NCI-H526 (cell line): ENCODE results near the gene KIF3A.
A peak's percentile ranks its signal among the peaks of the same experiment; 100 is the strongest.
"Not testable (repeated sequence)": the region's sequence is repeated elsewhere in the genome, so short reads cannot be mapped to it uniquely, and the experiment has no call there.

Experiments used
- DNase-seq, 2 experiments: peaks; one replicate each; lab custom pipeline; 2025; lab: John Stamatoyannopoulos, UW

The KIF3A gene

DNA sequence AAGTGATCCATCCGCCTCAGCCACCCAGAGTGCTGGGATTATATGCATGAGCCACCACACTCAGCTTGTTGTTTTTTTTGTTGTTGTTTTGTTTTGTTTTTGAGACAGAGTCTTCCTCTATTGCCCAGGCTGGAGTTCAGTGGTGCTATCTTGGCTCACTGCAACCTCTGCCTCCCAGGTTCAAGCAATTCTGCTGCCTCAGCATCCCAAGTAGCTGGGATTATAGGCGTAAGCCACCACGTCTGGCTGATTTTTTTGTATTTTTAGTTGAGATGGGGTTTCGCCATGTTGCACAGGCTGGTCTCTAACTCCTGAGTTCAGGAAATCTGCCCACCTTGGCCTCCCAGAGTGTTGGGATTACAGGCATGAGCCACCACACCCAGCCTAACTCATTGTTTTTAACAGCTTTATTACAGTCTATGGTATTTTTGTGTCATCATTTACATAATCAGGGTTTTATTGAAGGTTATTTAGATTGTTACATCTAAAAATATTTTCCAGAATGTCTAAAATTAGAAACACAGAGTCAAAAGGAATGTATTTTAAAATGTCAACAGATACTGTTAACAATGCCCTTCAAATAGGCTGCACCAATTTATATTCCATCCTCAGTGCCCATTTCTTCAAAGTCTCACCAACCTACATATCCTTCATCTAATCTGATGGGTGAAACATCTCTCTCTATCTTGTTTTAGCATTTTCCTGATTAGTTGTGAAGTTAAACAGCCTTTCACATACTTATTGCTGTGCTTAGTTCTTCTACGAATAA, 18.6 kb downstream of the KIF3A start:
- no peak for DNase-seq

DNA sequence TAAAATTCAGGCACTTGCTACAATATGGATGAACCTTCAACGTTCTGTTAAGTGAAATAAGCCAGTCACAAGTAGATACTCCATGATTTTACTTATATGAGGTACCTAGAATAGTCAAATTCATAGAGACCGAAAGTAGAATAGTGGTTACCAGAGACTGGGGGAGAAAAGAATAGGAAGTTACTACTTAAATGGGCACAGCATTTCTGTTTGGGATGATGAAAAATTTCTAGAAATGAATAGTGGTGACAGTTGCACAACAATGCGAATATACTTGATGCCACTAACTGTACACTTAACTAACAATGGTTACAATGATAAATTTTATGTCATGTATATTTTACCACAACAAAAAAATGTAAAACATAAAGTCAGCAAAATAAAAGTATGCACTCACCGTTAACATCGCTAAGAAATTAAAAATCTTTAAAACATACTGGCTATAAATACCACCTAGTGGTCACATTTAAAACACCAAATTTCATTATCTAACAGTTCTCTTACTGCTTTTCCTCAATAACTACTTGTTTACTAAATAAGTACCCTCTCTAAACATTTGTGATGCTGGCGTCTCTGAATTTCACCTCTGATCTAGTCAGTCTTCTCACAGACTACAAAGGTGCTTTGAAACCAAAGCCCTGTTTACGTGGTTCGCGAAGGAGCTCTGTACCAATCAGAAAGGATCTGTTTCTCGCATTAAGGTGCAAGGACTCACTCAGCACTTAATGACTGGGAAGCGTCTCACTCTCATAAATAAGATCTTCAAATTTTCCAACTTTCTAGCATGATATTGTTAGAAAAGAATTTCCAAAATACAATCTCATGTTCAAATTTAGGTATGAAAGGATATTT, 22.7 kb downstream of the KIF3A start:
- no peak for DNase-seq

DNA sequence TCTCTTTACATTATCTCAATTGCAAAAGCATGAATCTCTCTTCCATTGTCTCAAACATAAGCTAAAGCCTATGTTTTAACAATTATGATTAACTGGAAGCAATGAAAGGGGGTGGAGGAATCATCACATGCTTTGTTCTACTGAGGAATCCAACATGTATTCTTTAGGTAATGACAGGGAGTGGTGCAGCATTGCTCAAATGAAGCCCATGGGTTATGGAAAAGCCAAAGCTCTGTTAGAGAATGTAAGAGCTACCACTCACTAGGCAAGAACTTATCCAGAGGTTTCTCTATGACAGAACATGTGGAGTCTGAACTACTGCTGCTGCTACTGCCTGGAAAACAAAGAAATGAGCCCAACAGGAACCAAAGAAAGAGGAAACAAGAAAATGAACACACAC, 28.7 kb downstream of the KIF3A start:
- DNase-seq, result no peak

DNA sequence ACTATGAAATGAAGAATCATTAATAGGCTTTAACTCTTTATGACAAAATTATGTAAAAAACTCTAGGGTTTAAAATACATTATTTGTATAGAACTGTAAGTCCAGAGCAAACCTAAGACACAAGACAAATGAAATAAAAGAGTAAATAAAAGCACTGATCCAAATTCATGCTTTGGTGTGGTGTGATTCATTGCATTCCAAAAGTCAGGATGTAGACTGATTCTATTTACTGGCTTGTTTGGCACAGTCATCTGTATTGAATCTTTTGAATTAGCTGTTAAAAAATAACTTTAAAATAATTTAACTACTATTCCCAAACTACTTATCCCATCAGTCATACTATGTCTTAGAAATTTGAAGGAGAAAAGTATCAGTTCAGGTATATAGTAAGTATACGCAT, 32.5 kb downstream of the KIF3A start:
- no peak for DNase-seq

DNA sequence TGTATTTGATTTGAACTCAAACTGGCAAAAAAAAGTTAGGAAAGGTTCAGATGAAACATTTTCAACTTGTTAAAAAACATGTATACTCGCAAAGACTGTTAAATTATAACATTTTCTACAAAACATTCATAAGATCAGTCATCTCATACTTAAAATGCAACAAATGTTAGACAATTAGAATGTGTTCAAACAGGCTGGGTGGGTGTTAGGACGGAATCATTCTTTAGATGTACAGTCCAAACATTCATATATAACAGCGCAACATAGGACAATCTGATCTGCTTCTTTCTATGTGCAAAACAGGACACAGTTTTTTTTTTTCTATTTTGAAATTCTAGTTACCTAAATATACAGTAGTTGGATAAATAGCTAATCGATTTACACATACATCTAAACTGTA, 41.4 kb downstream of the KIF3A start:
- DNase-seq, result no peak

DNA sequence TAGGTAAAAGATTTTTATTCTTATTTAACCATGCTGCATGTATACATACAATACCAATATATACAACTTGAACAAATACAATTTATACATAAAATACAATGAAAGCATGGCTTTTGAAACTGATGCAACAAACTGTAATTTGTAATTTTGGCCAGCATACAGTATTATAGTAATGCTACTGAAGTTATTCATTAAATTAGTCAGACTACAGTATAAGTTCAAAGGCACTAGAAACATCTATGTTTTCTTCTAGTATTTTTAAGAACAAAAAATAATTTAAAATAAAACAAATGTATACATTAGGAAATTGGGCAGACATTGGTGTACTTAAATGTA, 44.7 kb downstream of the KIF3A start:
- no peak for DNase-seq

DNA sequence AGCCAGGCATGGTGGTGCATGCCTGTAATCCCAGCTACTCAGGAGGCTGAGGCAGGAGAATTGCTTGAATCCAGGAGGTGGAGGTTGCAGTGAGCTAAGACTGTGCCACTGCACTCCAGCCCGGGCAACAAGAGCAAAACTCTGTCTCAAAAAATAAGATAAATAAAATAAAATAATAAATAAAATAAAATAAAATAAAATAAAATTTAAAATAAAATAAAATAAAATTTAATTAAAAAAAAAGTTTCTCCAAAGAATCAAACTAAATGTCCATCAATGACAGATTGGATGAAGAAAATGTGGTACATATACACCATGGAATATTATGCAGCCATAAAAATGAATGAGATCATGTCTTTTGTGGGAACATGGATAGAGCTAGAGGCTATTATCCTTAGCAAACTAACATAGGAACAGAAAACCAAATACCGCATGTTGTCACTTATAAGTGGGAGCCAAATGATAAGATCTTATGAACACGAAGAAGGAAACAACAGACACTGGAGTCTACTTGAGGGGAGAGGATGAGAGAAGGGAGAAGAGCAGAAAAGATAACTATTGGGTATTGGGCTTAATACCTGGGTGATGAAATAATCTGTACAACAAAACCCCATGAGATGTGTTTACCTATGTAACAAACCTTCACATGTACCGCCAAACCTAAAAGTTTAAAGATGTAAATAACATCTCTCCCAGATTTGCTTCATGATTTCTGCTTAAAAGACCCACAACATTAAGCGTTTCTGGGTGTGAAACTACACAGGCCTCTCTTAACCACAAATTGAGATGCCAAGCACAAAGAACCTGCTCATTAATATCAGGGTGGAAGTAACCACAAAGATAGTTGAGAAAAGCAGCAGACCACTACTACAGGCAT, 45.4 kb downstream of the KIF3A start:
- not testable (repeated sequence) for DNase-seq

DNA sequence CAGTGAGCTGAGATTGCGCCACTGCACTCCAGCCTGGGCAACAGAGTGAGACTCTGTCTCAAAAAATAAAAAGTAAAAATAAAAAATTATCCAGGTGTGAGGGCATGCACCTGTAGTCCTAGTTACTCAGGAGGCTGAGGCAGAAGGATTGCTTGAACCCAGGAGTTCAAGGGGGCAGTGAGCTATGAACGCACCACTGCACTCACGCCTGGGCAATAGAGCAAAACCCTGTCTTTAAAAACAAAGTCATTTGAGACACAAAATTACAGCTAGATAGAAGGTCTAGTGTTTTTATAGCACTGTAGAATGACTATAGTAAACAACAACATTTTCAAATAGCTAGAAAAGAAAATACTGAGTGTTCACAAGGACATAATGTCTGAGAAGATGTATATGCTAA, 47.2 kb downstream of the KIF3A start:
- no peak for DNase-seq

DNA sequence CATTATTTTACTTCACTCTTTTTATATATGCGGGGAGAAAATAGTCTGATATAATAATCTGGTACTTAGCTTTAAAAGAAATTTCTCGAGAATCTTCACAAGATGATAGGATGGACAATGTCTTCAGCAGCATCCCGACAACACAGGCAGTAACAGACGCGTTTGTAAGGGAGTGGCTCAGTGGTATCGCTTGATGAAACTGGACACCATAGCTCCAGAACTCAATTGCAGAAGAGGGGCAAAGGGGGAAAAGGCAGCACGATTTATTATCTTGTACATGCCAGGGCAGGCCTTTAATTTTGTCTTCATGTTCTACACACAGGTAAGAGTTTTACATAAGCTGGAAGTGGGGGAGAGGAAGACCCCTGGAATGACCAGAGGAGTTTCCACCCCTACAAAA, 47.8 kb downstream of the KIF3A start:
- peak in 1 of 2 experiments; percentile 23 for DNase-seq

DNA sequence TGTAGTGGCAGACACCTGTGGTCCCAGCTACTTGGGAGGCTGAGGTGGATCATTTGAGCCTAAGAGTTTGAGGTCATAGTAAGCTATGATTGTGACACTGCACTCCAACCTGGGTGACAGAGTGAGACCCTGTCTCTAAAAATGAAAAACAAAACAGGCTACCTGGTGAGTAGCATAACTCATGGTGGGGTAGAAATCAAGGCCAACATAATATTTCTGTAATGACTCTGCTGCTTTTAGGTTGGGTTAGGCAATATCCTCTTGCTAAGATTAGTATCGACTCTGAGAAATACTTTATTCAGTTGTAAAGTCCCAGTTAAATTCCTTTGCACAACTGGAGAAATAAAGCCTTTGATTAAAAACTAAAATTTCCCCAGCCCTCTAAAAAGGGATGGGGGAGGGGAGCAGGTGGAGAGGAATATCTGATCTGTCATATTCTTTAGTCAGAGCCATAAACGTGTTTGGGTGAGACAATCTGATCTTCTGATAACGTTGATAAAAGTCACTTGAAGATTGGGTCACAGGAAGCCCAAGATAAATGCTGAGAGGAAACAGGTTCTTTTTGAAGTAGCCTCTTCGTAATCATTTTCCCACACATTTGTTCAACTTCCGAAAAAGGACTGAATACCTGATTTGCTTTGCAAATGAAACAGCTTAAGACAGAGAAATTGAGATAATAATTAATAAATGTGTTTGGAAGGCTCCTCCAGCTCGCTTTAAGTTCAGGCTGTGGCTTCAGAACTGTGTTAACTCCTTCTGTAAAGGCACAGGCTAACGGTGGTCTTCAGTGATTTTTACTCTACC, 48.6 kb downstream of the KIF3A start:
- DNase-seq, result no peak

DNA sequence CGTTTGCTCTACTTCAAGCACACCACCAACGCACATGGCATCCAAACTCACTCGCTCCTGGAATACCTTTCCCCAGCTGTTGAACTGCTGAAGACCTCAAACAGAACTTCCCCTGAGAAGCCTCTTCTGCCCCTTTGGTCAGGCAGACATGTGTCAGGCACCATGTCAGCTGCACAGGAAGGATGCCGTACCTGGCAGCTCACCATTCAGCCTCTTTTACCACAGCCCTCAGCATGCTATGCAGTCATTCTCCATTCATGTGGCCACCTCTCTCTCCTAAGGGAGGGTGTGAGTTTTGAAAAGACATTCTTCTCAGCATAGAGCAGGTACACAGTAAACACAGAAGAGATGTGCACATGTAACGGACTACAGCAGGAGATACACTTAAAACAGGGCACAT, 49.4 kb downstream of the KIF3A start:
- DNase-seq, result no peak

DNA sequence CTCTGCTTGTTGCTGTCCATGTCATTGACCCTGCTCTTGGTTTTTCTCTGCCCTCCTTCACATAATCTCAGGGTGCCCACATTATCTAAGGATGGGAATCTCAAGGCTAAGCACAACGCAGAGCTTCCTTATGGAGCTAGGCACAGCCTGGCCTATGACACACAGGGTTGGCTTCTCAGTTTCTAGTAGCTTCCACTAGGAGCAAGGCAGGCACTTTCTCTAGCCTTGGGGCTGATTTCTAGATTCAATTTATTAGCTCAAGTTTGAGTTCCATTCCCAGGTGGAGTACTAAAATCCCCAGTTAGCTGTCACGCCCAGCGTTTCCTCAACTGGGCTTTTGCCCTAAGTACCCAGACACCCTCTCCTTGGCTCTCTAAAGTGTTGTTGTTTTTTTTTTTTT, 51.2 kb downstream of the KIF3A start:
- no peak for DNase-seq

DNA sequence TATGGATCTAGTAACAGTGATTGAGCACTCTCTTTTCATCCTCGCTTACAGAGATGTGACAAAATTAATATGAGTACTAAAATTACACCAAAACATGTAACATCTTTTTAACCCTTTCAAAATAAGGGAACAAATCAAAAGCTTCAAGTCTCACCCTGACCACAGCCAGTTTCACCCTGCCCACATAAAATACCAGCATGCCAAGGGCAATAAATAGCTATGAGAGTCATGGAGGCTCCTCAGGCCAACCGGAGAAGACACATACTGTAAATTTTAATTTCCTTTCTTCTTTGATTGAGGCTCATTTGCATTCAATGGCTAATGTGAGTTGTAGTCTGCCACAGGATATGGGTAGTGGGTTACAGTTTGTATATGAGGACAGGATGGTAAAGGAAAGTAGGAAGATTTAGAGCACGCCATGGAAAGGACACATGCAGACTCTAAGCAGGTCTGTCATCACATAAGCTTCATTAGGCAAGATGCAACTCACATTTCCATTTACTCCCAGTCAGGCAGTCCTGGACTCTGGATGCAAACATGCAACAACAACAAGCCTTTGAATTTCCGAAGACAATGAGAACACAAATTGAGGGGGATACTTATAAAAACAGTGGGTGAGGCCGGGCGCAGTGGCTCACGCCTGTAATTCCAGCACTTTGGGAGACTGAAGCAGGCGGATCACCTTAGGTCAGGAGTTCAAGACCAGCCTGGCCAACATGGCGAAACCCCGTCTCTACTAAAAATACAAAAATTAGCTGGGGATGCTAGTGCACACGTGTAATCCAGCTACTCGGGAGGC, 52.2 kb downstream of the KIF3A start:
- no peak for DNase-seq

DNA sequence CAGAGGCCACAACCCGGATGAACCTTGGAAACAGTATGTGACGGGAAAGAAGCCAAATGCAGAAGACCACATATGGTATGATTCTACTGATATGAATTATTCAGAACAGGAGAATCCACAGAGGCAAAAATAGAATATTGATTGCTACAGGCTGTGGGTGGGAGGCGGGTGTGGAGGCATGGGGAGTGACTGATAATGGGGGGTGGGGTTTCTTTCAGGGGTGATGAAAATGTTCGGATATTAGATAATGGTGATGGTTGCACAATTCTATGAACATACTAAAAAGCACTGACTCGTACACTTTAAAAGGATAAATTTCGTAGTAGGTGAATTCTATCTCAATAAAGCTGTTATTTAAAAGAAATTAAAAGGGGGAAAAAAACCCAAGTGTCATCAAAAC, 52.9 kb downstream of the KIF3A start:
- DNase-seq, result no peak

DNA sequence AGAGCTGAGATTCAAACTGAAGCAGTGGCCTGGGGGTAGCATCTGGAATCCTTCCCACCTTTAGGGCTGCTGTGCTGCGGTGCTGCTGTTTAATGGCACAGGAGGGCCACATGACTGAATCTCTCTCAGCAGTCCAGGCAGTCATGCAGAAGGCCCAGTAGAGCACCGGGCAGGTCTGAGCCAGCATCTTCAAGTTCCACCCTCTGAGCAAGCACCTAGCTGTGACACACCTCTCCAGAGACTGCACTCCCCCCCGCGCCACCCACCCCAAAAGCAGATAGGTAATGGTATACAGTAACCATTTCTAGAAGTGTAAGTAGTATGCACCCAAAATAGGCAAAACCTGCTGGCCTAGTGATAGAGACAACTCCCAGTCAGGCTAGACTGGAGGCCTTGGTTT, 55.4 kb downstream of the KIF3A start:
- no peak for DNase-seq

DNA sequence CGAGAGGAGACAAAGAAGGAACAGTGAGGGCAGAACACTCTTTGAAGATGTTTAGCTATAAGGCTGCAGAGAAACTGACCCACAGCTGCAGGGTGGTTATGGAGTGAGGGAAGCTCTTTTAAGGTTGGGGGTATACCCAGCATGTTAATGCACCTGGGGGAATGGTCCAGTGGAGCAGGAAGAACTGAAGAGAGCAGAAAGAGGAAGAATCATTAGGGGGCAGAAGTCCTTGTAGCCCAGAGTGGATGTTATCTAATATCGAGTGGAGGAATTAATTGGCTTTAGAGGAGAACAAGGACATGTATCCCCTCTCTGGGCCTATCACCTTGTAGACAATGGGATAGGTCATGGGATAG, 55.9 kb downstream of the KIF3A start:
- no peak for DNase-seq

DNA sequence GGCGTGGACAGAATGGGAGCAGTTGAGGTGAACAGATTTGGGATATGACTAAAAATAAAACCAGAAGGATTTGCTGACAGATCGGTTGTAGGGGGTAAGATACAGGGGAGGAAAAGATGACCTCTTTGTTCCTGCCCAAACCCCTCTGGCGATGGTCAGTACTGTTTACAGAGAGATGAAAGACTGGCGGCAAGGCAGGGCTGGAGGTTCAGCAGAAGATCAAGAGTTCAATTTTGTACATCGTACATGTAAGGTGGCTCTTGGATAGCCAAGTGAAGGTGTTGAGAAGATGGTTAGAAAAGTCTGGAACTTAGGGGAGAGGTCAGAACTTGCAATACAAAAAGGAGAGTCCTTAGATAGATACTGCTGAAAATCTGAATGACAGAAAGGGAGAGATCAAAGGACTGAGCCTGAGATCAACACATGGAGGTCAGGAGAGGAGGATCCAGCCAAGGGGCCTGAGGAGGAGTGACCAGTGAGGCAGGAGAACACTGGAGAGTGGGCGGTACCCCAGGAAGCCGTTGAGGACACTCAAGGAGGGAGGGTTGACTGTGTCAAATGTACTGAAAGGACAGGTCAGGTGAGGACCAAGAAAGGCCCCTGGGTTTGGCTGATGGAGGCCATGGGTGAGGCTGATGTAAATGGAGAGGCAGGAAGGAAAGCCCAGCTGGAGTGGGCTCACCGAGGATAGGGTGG, 56.4 kb downstream of the KIF3A start:
- no peak for DNase-seq

DNA sequence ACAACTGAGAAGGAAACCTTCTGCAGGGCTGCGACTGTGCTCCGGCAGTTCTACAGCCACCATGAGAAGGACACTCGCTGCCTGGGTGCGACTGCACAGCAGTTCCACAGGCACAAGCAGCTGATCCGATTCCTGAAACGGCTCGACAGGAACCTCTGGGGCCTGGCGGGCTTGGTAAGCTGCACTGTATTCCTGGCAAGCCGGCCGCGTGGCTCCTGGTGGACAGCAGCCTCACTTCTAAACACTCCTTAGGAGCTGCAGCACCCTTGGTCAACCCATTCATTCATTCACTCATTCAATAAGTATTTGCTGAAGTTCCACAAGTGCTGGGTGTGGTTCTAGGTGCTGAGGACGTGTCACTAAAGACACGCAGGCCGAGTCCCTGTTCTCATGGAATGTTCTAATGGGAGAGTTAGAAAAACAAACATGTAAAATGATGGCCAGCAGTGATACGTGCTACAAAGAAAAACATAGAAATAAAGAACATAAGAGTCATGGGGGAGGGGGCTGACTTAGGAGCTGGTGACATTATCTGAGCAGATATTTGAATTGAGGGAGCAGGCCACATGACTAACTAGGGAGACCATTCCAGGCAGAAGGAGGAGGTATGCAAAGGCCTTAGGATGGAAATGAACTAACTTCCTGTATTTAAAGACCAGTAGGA, 57.5 kb downstream of the KIF3A start:
- no peak for DNase-seq

DNA sequence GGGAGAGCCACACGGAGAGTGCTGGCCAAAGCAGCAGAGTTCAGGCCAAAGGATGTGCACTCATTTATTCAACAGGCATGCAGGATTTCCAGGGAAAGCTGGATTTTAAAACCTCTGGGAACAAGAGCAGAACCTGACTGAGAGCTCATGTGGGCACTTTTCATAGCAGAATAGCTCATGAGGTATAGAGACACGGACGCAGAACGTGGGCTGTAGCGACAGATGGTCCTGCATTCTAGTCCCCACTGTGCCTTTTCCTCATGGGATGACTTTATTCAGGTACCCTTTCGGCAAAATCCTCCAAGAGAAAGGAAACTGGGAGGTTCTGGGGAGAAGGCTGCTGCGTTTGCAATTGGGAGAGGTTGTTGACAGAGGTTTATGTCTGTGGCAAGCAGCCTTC, 58.2 kb downstream of the KIF3A start:
- DNase-seq, result no peak

DNA sequence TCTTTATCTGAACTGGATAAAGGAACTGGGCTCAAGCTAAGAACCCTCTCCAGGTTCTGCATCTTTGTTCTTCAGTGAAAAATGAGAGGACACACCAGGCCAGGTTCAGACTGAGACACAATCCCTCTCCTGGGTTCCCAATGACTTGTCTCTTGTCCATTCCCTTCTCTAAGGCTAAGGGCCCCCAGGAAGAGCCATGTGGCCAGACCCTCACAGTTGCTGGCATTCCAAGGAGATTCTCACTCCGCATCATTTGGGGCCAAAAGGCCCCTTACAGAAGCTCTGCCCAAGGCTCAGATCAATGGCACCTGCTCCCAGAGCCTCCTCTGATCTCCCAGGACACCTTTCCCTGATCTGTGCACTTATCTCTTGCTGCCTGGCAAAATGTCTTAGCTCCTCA, 58.6 kb downstream of the KIF3A start:
- no peak for DNase-seq
